ENCODE measurements around the gene STK4.
A peak's percentile ranks its signal among the peaks of the same experiment; 100 is the strongest.

STK4 gene

DNA sequence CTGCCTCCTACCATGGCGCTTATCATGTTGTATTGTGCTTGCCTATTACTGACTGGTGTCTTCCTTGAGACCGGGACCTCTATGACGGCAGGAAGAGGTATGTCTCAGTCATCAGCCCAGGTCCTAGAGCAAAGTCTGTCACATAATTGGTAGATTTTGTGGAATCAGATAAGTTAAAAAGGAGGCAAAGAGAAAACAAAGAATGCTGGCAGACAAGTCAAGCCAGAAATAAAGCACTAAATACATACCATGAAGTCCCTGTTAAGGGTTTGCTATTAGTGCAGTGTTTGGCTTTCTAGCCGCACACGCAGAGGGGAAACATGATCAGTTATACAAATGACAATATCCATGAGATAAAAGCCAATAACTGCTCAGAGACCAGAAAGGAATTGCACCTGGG lies 12.1 kb upstream of the STK4 start:
- no peak for DNase-seq (ENCODE audit: low spot score)

DNA sequence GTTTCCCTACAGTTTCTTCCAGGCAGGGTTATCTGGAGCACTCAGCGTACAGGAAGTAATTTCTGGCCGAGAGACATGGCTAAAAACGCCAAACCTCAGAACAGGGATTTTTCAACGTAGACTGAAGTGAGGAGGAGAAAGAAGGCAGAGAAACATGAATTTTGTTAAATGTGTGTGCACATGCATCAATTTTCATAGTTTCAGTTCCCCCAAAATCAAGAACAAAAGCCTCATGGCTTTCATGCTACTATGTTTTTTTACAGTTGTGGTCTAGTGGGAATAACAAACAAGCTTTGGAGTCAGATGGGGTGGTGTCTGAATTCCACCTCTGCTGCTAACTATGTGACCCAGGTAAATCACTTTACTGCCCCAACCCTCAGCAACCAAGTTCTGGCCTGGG lies 11.0 kb upstream of the STK4 start:
- no peak for DNase-seq (ENCODE audit: low spot score)

DNA sequence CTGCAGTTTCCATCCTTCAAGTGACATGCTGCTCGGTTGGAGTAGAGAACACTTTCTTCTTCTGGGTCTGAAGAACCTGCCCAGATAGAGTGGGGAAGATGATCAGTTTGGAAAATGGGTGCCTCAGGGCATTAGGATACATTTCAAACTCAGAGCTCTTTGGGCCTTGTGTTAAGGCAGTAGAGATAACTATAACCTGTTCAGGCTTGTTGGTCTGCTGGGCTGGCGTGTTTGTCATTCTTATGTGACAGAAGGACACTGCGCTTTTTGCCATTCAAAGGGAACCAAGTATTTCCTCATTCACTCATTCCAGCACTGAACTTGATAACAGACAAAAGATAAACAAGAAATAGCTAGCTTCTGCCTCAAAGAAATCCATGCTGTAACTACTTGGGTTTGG lies 9.9 kb upstream of the STK4 start:
- DNase-seq (ENCODE audit: low spot score) = no peak

DNA sequence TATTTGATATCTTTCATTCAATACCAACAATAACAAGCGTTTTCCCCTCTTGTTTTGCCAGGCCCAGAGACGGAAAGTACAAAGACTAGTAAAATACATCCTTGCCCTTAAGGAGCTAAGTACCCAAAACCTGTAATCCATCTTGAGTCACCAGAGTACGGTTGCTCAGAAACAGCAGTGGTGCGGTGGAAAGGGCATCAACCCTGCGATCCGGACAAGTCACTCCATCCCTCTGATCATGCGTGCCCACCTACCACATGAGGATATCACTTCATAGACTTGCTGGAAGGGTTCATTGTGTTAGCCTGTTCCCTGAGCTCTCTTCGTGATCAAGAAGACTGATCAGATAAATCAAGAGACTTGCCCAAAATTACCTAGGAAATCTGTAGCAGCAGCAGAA lies 8.0 kb upstream of the STK4 start:
- no peak for DNase-seq (ENCODE audit: low spot score)

DNA sequence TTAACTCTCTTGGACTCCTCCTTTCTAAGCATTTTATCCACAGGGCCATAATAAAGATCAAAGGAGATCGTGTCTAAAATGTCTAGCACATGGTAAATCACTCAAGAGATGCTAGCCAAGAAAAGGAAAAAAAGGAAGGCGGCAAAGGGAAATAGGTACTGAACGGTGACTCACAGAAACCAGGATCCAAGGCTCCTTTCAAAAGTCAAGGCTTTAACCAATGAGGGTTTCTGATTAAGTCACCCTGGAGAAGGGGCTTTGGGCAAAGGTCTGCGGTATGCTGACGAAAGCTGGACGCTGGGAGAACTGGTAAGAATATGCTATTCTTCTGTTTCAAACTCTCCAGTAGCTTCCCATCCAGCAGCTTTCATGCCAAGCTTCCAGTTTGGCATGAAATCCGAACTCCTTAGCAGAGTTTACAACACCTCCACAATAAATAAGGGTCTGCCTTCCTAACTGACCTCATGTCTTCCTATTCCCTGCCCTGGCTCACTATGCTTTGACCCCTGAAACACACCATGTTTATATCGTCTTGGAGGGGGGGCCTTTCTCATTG lies 7.2 kb upstream of the STK4 start:
- DNase-seq (ENCODE audit: low spot score) = peak; percentile 23

DNA sequence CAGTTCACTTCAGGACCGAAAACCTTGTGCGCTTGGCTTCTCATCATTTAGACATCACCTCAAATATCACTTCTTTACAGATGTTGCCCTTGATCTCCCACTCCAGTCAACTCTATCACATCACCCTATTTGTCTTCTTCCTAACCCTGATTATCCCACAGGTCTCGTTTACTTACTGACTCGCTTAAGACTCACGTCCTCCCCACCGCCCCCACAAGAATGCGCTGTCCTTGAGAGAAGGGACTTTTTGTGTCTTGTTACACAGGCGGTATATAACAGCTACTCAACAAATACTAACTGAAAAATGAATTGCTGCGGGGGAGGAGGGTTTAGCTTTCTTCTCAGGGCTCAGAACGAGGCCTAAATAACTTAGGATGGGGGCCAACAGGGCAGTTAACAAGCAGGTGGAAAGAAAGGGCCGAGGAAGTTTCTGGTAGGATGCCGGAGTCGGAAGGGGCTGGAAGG lies 6.6 kb upstream of the STK4 start:
- DNase-seq (ENCODE audit: low spot score) = peak; percentile 45

DNA sequence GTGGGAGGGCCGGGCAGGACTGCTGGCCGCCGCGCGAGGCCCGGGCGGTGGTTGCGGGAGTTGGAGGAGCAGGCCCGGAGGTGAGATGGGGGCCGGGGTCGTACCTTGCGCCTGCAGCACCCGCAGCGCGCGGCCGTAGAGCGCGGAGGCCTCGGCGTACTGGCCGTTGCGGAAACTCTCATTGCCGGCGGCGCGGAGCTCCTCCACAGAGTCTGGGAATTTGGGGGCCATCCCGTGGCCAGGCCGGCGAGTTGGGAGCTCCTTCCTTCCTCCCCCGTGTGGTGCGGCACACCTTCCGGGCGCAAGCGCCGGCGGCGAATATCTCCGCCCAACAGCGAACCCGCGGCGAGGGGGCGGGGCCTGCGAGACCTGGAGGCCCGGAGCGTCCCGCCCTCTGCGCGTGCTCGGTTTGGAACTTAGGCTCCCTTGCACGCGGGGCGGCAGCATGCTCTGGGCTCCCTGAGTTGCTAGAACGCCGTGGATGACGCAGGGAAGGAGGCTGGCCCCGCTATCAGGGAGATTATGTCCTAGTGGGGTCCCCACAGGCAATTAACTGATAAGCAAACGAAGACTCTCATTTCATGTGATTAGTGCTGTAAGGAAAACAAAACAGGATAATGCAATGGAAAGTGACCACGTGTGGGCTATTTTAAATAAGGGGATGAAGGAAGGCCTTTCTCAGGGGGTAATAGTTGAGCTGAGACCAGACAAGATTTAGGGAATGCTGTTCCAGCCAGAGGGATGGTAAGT lies 6.0 kb upstream of the STK4 start, which contains the start of gene TOMM34:
TOMM34 (minus strand) TSS at position 295 of the 750 bp plus-strand sequence; CDS start at position 231, 64 bp downstream.
- DNase-seq (ENCODE audit: low spot score) = peak; percentile 99

DNA sequence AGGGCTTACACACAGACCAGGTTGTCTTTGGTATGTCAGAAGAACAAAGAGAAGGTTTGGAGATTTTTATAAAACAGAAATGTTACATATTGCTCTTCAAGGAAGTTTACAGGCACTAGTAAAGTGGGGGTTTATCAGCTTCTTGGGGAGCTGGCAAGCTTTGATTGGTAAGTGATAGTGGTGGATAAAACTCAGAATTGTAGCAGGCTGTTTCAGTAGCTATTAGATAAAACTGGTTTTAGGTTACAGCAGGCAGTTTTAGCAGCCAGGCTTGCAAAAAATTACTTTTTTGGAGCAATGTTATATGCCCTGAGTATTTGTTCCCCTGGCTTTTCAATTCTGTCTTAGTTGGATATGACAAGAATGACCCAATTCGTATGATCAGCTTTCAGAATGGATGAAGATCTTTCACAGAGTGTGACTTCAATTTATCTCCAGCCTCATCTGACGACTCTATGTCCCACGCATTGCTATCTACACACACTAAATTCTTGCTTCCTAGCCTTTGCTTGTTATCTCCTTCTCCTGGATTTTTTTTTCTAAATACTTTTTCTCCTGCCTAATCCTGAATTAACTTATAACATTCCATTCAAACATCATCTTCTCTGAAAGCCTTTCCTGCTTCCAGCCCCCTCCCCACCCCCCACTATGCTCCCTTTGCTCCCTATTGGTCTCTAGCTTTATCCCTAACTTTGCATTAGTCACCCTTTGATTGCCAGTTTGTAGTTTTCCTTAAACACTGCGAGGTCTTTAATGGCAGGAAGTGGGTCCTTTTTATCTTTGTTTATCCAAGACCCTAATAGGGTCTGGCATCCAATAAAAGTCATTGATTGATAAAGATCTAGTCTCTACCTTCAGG lies 5.1 kb upstream of the STK4 start:
- DNase-seq (ENCODE audit: low spot score) = no peak

DNA sequence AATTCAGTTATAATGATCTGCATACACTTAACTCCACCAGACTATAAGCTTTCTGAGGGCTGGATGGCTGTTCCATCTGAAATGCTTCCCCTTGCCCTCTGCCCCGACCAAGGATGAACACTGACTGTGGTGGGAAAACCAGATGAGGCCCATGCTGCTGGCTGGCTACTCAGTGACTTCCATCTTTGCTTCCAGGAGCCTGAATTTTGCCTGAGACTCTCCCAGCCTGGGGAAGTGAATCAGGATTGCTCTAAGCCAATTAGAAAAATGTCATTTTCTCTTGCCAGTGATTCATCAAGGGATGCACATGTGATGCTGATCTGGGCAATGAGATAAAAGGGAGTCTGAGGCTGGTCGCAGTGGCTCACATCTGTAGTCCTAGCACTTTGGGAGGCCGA lies 4.4 kb upstream of the STK4 start:
- DNase-seq (ENCODE audit: low spot score) = peak; percentile 33

DNA sequence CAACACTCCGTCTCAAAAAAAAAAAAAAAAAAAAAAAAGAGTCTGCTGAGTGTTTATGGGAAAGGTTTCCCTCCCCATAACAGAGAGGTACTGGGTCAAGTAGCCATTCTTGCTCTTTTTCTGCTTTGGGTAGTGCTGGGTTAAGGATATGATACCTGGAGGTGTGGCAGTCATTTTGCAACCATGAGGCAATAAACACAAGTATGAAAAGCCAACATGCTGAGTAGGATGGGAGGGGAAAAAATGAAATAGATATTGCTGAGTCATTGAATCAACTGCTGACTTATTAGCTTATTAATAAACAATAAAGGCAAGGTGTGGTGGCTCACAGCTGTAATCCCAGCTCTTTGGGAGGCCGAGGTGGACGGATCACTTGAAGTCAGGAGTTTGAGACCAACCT lies 3.8 kb upstream of the STK4 start:
- DNase-seq (ENCODE audit: low spot score) = no peak

DNA sequence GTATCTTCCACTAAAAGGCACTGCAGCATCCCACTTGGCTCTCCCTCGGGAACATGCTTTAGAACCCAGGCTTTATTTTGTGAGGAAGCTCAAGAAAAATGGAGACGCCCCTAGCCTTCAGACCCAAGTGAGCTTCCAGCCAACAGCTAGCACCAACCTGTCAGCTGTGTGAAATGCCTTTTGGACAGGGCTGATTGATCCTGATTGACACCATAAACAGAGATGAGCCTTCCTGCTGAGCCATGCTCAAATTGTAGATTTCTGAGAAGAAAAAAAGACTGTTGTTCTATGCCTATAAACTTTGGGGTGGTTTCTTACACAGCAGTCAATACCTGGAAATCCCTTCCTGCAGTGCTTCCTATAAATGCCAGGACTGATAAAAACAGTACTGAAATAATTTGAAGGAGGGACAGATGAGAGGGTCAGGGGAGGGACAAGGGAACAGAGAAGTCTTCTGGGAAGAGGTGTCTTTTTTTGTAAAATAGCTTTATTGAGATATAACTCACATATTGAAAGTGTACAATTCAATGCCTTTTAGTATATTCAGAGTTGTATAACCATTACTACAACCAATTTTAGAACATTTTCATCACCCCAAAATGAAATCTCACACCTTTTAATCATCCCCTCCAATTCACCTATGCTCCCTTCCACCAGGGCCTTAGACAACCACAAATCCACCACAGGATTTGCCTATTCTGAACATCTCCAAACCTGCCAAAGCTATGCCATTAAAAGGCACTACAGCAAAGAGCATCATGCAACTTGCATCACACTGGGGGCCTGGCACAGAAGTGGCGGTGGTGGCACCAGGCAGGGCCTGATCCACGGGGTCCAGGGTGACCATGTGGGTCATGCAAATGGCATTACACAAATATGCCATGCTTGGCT lies 2.7 kb upstream of the STK4 start:
- DNase-seq (ENCODE audit: low spot score) = no peak

DNA sequence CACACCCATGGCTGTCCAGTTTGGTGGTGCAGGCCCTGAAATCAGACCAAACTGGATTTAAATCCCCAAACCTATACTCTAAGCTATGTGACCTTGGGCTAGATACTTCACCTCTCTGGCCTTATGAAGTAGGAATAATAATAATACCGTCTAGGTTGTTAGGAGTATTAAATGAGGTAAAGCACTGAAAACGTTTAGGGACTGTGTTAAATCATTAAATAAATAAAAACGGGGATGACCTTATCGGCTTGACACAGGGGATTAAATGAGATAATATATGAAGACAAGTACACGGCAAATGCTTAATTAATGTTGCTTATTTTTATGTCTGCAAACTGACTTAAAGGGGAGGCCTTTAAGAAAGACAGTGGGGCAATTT lies 672 bp upstream of the STK4 start:
- no peak for DNase-seq (ENCODE audit: low spot score)

DNA sequence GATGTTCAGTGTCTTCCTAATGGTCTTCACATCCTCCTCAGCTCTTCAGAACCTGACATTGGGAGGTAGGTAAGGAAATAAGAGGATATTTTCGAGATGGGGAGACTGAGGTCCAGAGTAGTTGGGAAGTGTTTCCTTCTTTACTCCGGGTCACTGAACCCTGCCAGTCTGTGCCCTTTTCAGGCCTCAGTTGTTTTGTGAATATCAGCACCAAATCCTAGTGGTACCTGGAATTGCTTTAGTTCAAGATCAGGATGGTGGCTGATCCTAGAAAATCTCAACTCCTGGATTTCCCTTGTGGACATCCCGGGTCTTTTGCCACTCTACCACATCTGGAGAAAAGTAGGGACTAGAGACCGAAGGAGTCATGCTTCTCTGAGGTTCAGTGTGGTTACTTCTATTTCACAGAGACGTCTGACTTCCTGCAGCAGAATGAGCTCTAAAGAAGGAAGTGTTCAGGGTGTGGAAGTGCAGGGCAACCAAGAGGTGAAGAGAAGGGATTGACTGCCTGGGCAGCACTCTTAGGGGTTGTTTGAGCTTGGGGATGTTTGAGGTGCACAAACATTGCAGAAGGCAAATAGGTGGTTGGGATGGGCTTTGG lies 995 bp downstream of the STK4 start:
- peak; percentile 21 for DNase-seq (ENCODE audit: low spot score)

DNA sequence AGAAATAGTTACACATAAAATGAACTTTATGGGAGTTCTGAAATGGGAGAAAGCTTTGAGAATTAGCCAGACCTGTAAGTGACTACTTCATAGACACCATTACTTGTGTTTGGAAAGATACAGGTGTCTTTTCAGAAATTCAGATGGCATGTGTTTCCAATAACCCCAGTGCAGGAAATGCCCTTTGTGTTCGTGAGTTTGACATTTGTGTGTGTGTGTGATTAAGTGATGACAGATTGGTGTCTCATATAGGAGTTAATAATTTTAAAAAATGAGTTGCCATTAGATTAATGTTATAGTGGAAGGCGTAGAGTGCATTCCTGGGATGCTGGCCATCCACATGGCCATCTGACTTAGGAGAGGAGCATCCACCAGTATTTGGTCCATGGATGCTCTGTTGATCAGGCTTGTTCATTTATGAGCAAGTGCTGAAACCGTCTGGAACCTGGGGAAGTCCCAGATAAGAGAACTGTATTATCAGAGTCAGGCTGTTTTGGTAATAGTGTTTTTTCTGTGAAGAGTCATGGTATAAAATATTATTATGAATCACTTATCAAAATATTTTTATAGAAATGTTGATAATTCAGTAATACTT lies 3.1 kb downstream of the STK4 start:
- no peak for DNase-seq (ENCODE audit: low spot score)

DNA sequence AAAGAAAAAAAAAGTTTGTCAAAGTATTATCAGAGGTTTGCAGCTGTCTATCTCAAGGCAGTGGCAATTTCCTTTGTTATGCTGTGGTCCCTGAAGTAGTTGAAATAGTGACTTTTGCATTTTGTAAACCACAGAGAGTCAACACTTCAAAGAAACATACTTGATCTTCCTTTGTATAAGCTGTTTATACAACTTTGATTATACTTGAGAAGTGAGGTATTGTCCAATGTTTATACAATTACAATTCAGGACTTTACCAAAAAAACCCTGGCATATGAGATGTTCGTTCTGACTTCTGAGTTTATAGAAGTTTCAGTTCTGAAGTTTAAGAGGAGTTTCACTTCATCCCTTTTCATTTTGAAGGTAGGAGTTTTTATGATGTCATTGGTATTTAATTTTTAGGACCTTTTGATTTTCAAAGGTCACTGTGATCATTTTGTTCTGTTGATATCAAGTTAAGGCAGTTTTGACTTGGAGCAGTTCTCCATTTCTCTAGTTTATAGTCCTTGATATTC lies 4.0 kb downstream of the STK4 start:
- DNase-seq (ENCODE audit: low spot score) = no peak

DNA sequence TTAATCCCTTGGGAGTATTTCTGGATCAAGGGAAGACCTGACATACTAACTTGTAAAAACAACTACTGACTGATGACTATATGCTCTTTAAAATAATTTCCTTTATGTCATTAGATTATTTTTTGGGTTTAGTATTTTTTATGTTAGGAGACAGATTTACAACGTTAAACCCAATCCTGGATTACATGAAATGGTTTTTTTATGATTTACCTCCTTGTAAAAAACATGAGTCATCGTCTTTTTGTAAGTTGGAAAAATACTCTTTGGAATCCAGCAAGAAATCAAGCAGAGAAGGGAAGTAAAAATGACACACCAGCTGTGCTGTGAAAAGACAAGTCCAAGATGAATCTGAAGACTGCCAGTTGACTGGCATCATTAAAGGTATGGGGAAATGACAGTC lies 6.7 kb downstream of the STK4 start:
- DNase-seq (ENCODE audit: low spot score) = no peak

DNA sequence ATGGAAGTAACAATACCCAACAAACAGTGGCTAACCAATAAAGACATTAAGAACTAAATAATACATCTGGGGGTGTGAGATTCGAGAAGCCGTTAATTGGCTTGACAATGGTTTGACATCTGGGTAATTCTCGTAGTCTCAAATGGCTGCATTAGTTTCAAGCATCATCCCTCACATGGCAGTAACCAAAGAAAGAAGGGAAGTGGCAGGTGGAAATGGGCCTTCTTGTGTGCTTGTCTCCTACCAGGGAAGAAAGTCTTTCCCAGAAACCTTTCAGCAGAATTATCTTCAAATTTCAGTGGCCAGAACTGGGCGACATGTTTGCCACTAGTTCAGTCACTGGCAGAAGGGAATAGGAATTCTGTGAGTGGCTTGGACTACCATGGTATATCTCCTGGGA lies 10.4 kb downstream of the STK4 start:
- DNase-seq (ENCODE audit: low spot score) = no peak

DNA sequence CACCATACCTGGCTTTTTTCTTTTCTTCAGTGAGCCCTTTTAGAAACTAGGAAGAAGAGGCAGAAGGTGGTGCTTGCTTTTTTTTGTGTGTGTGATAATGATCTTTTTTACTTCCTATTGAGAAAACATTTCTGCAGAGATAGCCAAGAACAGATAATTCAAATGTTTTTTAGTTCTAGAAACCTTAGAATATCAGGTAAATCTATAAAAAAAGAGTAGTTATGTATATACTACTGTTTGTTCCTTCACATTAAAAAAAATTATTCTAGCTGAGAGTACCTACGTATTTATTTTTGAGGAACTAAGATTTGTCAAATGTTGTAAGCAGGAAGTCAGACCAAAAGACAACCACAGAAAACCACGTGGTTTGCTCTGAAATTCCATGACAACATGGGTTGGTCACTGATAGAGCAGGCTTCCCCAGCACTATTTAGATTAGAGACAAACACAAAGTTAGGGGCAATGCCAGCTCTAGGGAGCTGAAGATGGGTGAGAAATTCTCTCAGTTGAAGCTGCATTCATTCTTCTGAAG lies 12.8 kb downstream of the STK4 start:
- DNase-seq (ENCODE audit: low spot score) = no peak

DNA sequence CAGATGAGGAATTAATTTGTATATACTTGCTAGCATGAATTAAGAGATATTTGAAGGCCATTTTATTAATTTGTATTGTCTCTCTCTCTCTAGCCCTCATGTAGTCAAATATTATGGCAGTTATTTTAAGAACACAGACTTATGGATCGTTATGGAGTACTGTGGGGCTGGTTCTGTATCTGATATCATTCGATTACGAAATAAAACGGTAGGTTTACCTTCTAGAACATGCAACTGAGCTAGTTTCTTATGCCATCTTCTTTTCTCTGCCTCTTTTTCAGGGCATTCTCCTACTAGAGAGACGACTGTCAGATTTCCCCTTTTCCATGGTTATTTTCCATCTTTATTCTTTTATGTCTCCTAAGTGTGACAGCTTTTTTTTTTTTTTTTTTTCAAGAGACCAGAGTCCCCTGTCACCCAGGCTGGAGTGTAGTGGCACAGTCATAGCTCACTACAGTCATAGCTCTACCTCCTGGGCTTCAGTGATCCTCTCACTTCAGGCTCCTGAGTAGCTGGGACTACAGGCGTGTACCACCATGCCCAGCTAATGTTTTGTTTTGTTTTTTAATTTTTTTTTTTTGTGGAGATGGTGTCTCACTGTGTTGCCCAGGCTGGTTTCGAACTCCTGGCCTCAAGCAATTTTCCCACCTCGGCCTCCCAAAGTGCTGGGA lies 15.6 kb downstream of the STK4 start:
- no peak for DNase-seq (ENCODE audit: low spot score)

DNA sequence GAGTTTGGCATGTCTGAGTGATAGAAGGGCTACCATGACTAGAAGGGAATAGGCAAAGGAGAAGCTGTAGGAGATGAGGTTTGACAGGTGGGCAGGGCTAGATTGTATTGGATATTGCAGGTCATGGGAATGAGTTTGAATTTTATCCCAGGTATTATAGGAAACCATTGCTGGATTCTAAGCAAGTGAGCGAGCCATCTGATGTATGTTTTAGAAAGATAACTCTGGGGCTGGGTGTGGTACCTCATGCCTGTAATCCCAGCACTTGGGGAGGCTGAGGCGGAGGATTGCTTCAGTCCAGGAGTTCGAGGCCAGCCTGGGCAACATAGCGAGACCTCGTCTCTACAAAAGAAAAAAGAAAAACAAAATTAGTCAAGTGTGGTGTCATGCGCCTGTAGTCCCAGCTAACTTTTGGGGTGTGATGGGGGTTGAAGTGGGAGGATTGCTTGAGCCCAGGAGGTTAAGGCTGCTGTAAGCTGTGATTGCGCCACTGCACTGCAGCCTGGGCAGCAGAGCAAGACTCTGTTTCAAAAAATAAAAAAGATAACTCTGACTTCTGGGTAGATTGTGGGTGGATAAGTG lies 16.9 kb downstream of the STK4 start:
- DNase-seq (ENCODE audit: low spot score) = no peak

All from GM03348 (cell line).